IMR-90 (cell line): ENCODE data around the gene EFS. TPM values are rescaled to one million over a fixed set of nuclear protein-coding genes. Genes with fewer than 3 reads are reported as not detected.

Experiments
- ATAC-seq: fragments of 200-7000 bp; cut with Tn5 transposase; 2 replicates; pipeline ENCODE4 v1.9.1; 2020; ENCODE audit warnings: low read depth, mild to moderate bottlenecking, moderate library complexity
- BruUV-seq: library from RNA; stranded (reverse); fragments of 400-500 nt; replicated peaks from 2 replicates; lab custom pipeline; 2021; lab: Mats Ljungman, UMichigan
- CTCF ChIA-PET: fragments of 300-600 bp; formaldehyde crosslinking; extraction: SDS; loops from one replicate; lab custom pipeline; 2021; ENCODE audit warnings: antibody characterized with exemption; lab: Yijun Ruan, JAX
- POLR2A ChIA-PET: fragments of 300-600 bp; sonication (Branson Sonifier 250); formaldehyde crosslinking; loops from one replicate; lab custom pipeline; 2022; ENCODE audit warnings: antibody characterized with exemption; ENCODE audit not compliant: unreplicated experiment; lab: Charles Lee
- DNase-seq: peaks from one replicate; pipeline ENCODE4 v3.0.0; 2013
- H2AFZ ChIP-seq: replicated peaks from 2 replicates; pipeline ENCODE3; 2013; ENCODE audit warnings: low read length, mild to moderate bottlenecking; ENCODE audit not compliant: poor library complexity
- H2AK5ac ChIP-seq: 2 replicates; pipeline ENCODE4 v1.6.1; 2013; ENCODE audit warnings: low read depth, low read length, inconsistent platforms
- H2AK9ac ChIP-seq: replicated peaks from 2 replicates; pipeline ENCODE3; 2013; ENCODE audit warnings: mild to moderate bottlenecking, low read depth, low read length, moderate library complexity; ENCODE audit not compliant: poor library complexity
- H2BK120ac ChIP-seq: 2 replicates; pipeline ENCODE4 v1.6.1; 2013; ENCODE audit warnings: low read depth, low read length, inconsistent platforms
- H2BK15ac ChIP-seq: 3 replicates; pipeline ENCODE4 v1.6.1; 2013; ENCODE audit warnings: low read depth, low read length, inconsistent platforms
- H2BK20ac ChIP-seq: 2 replicates; pipeline ENCODE4 v1.6.1; 2013; ENCODE audit warnings: low read depth, mild to moderate bottlenecking, inconsistent platforms, low read length, moderate library complexity
- H2BK5ac ChIP-seq: 2 replicates; pipeline ENCODE4 v1.6.1; 2013; ENCODE audit warnings: mild to moderate bottlenecking, low read depth, low read length, inconsistent platforms; ENCODE audit not compliant: poor library complexity, severe bottlenecking
- H3K14ac ChIP-seq: replicated peaks from 2 replicates; pipeline ENCODE4 v1.6.1; 2013; ENCODE audit warnings: low read depth, low read length, inconsistent platforms
- H3K18ac ChIP-seq: 2 replicates; pipeline ENCODE4 v1.6.1; 2013; ENCODE audit warnings: low read depth, low read length, control low read depth
- H3K23ac ChIP-seq: 2 replicates; pipeline ENCODE4 v1.6.1; 2013; ENCODE audit warnings: low read depth, low read length, inconsistent platforms
- H3K27ac ChIP-seq: 2 replicates; pipeline ENCODE4 v1.5.1; 2013; ENCODE audit warnings: mild to moderate bottlenecking, control low read depth, low read length; ENCODE audit not compliant: insufficient read depth
- H3K27me3 ChIP-seq: 2 replicates; pipeline ENCODE4 v1.6.1; 2013; ENCODE audit warnings: low read length; ENCODE audit not compliant: control insufficient read depth, insufficient read depth
- H3K36me3 ChIP-seq: 2 replicates; pipeline ENCODE4 v1.6.1; 2013; ENCODE audit warnings: low read length, mixed read lengths; ENCODE audit not compliant: control insufficient read depth, insufficient read depth
- H3K4ac ChIP-seq: 2 replicates; pipeline ENCODE4 v1.6.1; 2013; ENCODE audit warnings: low read depth, low read length, inconsistent platforms
- H3K4me1 ChIP-seq: 2 replicates; pipeline ENCODE4 v1.6.1; 2013; ENCODE audit warnings: low read length, mixed read lengths; ENCODE audit not compliant: control insufficient read depth, insufficient read depth
- H3K4me2 ChIP-seq: 2 replicates; pipeline ENCODE4 v1.6.1; 2013; ENCODE audit warnings: low read depth, mild to moderate bottlenecking, control low read depth, low read length, moderate library complexity
- H3K4me3 ChIP-seq: 2 replicates; pipeline ENCODE4 v1.5.1; 2013; ENCODE audit warnings: low read depth, mild to moderate bottlenecking, control low read depth, low read length, moderate library complexity; ENCODE audit not compliant: insufficient read depth
- H3K56ac ChIP-seq: 2 replicates; pipeline ENCODE4 v1.6.1; 2013; ENCODE audit warnings: low read length, inconsistent platforms; ENCODE audit not compliant: insufficient read depth; ENCODE audit errors: extremely low read depth
- H3K79me1 ChIP-seq, 2 experiments: 2 replicates each; pipeline ENCODE4 v1.6.1; 2013; ENCODE audit warnings: low read length in 2 of 2, inconsistent platforms in 1 of 2, low read depth in 1 of 2
- H3K9ac ChIP-seq: 2 replicates; pipeline ENCODE4 v1.6.1; 2013; ENCODE audit warnings: low read depth, low read length, control low read depth
- H3K9me1 ChIP-seq: 2 replicates; pipeline ENCODE4 v1.6.1; 2013; ENCODE audit warnings: low read length, inconsistent platforms; ENCODE audit not compliant: insufficient read depth
- H3K9me3 ChIP-seq: 2 replicates; pipeline ENCODE4 v1.6.1; 2013; ENCODE audit warnings: low read length; ENCODE audit not compliant: control insufficient read depth, insufficient read depth
- H4K20me1 ChIP-seq: 2 replicates; pipeline ENCODE4 v1.6.1; 2013; ENCODE audit warnings: low read length, inconsistent platforms; ENCODE audit not compliant: insufficient read depth
- H4K5ac ChIP-seq: 2 replicates; pipeline ENCODE4 v1.6.1; 2013; ENCODE audit warnings: mild to moderate bottlenecking, low read depth, low read length, control low read depth
- H4K8ac ChIP-seq, 2 experiments: 2 replicates each; pipeline ENCODE4 v1.6.1; 2013; ENCODE audit warnings: low read depth in 2 of 2, low read length in 2 of 2, control low read depth in 1 of 2, inconsistent platforms in 1 of 2
- H4K91ac ChIP-seq: 2 replicates; pipeline ENCODE4 v1.6.1; 2013; ENCODE audit warnings: low read depth, low read length, inconsistent platforms; ENCODE audit not compliant: insufficient read depth
- CEBPB ChIP-seq: IDR thresholded peaks from 2 replicates; pipeline ENCODE4 v1.6.1; 2012; ENCODE audit warnings: low read depth, low read length, improper control_type of control experiment
- CTCF ChIP-seq: conservative IDR thresholded peaks from 2 replicates; pipeline ENCODE4 v1.5.1; 2012; ENCODE audit warnings: mild to moderate bottlenecking, low read depth, low read length, improper control_type of control experiment
- ELK1 ChIP-seq: fragments of 150-350 bp; IDR thresholded peaks from 2 replicates; pipeline ENCODE4 v1.6.1; 2016; ENCODE audit warnings: low read depth, mild to moderate bottlenecking, low read length, moderate library complexity, borderline replicate concordance
- FOS ChIP-seq: fragments of 150-350 bp; IDR thresholded peaks from 2 replicates; pipeline ENCODE4 v1.6.1; 2016; ENCODE audit warnings: low read depth, low read length
- POLR2A ChIP-seq: IDR thresholded peaks from 2 replicates; pipeline ENCODE4 v1.6.1; 2012; ENCODE audit warnings: mild to moderate bottlenecking, low read depth, low read length
- RCOR1 ChIP-seq: IDR thresholded peaks from 2 replicates; pipeline ENCODE4 v1.6.1; 2012; ENCODE audit warnings: mild to moderate bottlenecking, low read length, improper control_type of control experiment; ENCODE audit not compliant: insufficient replicate concordance
- USF2 ChIP-seq: fragments of 150-350 bp; IDR thresholded peaks from 2 replicates; pipeline ENCODE4 v1.6.1; 2017; ENCODE audit warnings: mild to moderate bottlenecking, antibody characterized with exemption, low read length, low read depth
- WGBS, 2 experiments: methylation state at CpG; one replicate each; pipeline versions ENCODE4 v1.1.5 to v1.1.7; 2013; ENCODE audit warnings: missing lambda C conversion rate in 2 of 2; ENCODE audit not compliant: insufficient read length in 1 of 2; ENCODE audit errors: extremely low coverage in 2 of 2; 5-methylcytosine and 5-hydroxymethylcytosine counted together
- dilution Hi-C: fragments of 300-500 bp; cut with HindIII; formaldehyde crosslinking; loops from one replicate; pipeline ENCODE4 v1.14.3; 2018; ENCODE audit warnings: low sequenced_read_pairs; ENCODE audit not compliant: unreplicated experiment
- in situ Hi-C: fragments of 300-500 bp; cut with MboI; formaldehyde crosslinking; loops from 3 replicates; pipeline ENCODE4 v1.14.3; 2019; ENCODE audit warnings: low sequenced_read_pairs, inconsistent platforms, mixed read lengths
- intact Hi-C: fragments of 100-400 bp; cut with micrococcal nuclease; formaldehyde crosslinking; loops from 2 replicates; pipeline ENCODE4 v1.10.0; 2022
- polyA plus RNA-seq, 3 experiments: library from polyadenylated mRNA; depleted of rRNA; stranded (reverse); fragments of >200 nt; gene quantifications; 2 replicates each; pipeline ENCODE4 v1.2.3, GENCODE V29; 2012; ENCODE audit warnings: low replicate concordance in 1 of 3
- total RNA-seq: library from RNA; depleted of rRNA; stranded (reverse); fragments of >200 nt; gene quantifications from 2 replicates; pipeline ENCODE4 v1.2.3, GENCODE V29; 2012

EFS gene
- total and polyA plus RNA-seq, 2 of the 4 experiments (the other 2 are of a cell fraction): 2.2 to 11.6 TPM

- Histone ChIP-seq H3K4me2 (no peak overlapping the region), H3K18ac (no peak overlapping the region), H4K91ac (no peak overlapping the region), H3K36me3 (no peaks in the 10 kb centered on the region), H3K9me1 (no peaks in the 10 kb centered on the region), H3K27me3 (peaks cover 43% of the 10 kb centered on the region), H2AFZ (no peak overlapping the region), H3K9ac (no peak overlapping the region), H2BK120ac (no peak overlapping the region), H3K14ac (no peak overlapping the region), H3K79me1 (no peaks in the 10 kb centered on the region), H2AK5ac (no peak overlapping the region), H2AK9ac (no peak overlapping the region), H3K27ac (no peak overlapping the region), H2BK15ac (no peak overlapping the region), H4K8ac (no peak overlapping the region), H4K5ac (no peak overlapping the region), H3K4ac (no peak overlapping the region), H3K4me1 (no peaks in the 10 kb centered on the region), H3K4me3 (no peak overlapping the region), H3K23ac (no peak overlapping the region), H2BK20ac (no peak overlapping the region), H3K56ac (no peak overlapping the region), H3K9me3 (no peaks in the 10 kb centered on the region), H2BK5ac (no peak overlapping the region), H4K20me1 (no peaks in the 10 kb centered on the region)
- TF ChIP-seq CTCF: no peak
- no peak for TF ChIP-seq ELK1
- TF ChIP-seq FOS: no peak
- no peak for TF ChIP-seq CEBPB
- no peak for TF ChIP-seq USF2
- TF ChIP-seq RCOR1: no peak
- no peak for TF ChIP-seq POLR2A
- in situ Hi-C loops (no loop called here), intact Hi-C loops (no loop called here), dilution Hi-C loops (no loop called here)
- DNase-seq (no peak), ATAC-seq (no peak)
- CTCF ChIA-PET: no interaction called here
- BruUV-seq: no TSS peak
- no CpG with 5 or more reads among the region's 2 CpGs for WGBS, 2 experiments
- POLR2A ChIA-PET: no interaction called here
Observed at GRCh38 chr14:23409475-23409874, 44.5 kb upstream of the EFS start.
